Choroid plexus epithelial cell (primary cell): Measurements from ENCODE around the gene MYOG.

Source experiments
- DNase-seq: peaks from one replicate; pipeline ENCODE4 v3.0.0-alpha.2; 2010; ENCODE audit warnings: low read depth
- H3K4me3 ChIP-seq: 2 replicates; pipeline ENCODE4 v1.5.1; 2011; ENCODE audit warnings: low read depth, mild to moderate bottlenecking, control low read depth, low read length, moderate library complexity
- CTCF ChIP-seq: conservative IDR thresholded peaks from 2 replicates; pipeline ENCODE4 v1.5.1; 2011; ENCODE audit warnings: low read depth, mild to moderate bottlenecking, control low read depth, inconsistent platforms, low read length, moderate library complexity

Gene MYOG

GRCh38 chr1:203089651-203090045 is 3.8 kb upstream of the MYOG start:
- H3K4me3 ChIP-seq, result no peak overlapping the region
- no peak for DNase-seq
- TF ChIP-seq CTCF, result no peak

- DNase-seq, result no peak
- H3K4me3 ChIP-seq, result no peak overlapping the region
- TF ChIP-seq CTCF, result no peak
Observed at GRCh38 chr1:203089001-203089650, 3.3 kb upstream of the MYOG start.

- DNase-seq, result no peak
- TF ChIP-seq CTCF, result no peak
- no peak overlapping the region for H3K4me3 ChIP-seq
Observed at GRCh38 chr1:203088441-203088840, 2.6 kb upstream of the MYOG start.

GRCh38 chr1:203086992-203087763 is 1.4 kb upstream of the MYOG start:
- no peak for TF ChIP-seq CTCF
- no peak overlapping the region for H3K4me3 ChIP-seq
- DNase-seq, result no peak

GRCh38 chr1:203084588-203085527 is 954 bp downstream of the MYOG start:
- no peak overlapping the region for H3K4me3 ChIP-seq
- TF ChIP-seq CTCF, result peak; percentile 47
- DNase-seq, result no peak

GRCh38 chr1:203083463-203083921 is 2.3 kb downstream of the MYOG start:
- TF ChIP-seq CTCF, result no peak
- no peak overlapping the region for H3K4me3 ChIP-seq
- no peak for DNase-seq
